Stimulated activated CD4-positive, alpha-beta T cell treated with anti-CD3 and anti-CD28 coated beads, Interleukin-2, amount 100 ng/mL, for 24 hours (primary cell): ENCODE measurements around the gene RGS6.
A peak's percentile ranks its signal among the peaks of the same experiment; 100 is the strongest.

Source experiments
- DNase-seq, 2 donors: peaks; one replicate each; pipeline ENCODE4 v3.0.0-alpha.2; 2020

Gene RGS6

GRCh38 chr14:72017290-72017689, 85.1 kb downstream of the RGS6 start:
- no peak for DNase-seq

GRCh38 chr14:72023128-72024042, 91.2 kb downstream of the RGS6 start:
- DNase-seq: no peak

GRCh38 chr14:72024043-72024407, 91.8 kb downstream of the RGS6 start:
- DNase-seq: peak; percentile 21 to 30

GRCh38 chr14:72024504-72024903, 92.3 kb downstream of the RGS6 start:
- DNase-seq: no peak

DNA sequence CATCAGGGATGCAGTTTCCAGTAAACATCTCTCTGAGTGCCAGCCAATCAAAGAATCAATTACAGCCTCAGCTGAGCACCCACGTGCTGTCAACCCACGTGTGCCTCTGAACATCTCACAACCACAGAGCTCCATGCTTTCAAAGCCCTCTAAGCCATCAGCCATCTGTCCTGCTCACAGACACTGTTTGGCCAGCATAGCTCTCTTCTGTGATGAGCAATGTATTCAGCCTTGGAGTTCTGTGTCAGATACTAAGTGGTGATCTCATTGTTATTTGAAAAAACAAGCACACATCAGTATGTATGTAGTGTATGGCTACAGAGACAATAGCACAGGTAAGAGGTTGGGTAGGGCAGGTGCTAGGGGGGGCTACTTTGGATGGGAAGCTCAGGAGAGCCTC, 94.3 kb downstream of the RGS6 start:
- no peak for DNase-seq

DNA sequence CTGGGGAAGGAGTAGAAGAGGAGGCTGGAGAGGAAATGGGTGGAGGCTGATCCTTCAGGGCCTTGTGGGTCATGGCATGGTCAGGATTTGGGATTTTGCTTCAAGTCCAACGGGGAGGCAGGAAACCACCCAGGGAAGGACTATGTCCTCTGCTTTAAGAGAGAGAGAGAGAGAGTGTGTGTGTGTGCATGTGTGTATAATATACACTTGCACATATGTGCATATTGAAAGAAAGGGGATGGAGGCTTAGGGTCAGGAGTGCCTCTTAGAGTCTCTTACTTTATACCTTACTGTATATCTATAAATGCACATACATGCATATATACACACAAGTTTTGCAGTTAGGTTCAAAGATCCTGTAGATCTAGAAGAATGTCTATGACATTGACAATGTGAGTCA, 94.8 kb downstream of the RGS6 start:
- DNase-seq: no peak

- DNase-seq: no peak
Observed at GRCh38 chr14:72033365-72033764, 101.1 kb downstream of the RGS6 start.

DNA sequence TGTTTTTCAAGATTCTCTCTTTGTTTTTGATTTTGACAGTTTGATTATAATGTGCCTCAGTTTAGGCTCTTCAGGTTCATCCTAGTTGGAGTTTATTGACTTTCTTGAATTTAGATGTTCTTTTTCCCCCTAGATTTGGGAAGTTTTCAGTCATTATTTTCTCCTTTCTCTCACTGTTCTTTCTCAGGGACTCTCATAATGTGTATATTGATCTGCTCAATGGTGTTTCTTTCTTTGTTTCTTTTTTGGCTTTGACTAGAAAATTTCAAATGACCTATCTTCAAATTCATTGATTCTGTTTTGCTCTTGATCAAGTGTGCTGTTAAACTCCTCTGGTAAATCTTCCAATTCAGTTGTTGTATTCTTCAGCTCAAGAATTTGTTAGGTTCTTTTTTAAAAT, 108.3 kb downstream of the RGS6 start:
- no peak for DNase-seq

DNA sequence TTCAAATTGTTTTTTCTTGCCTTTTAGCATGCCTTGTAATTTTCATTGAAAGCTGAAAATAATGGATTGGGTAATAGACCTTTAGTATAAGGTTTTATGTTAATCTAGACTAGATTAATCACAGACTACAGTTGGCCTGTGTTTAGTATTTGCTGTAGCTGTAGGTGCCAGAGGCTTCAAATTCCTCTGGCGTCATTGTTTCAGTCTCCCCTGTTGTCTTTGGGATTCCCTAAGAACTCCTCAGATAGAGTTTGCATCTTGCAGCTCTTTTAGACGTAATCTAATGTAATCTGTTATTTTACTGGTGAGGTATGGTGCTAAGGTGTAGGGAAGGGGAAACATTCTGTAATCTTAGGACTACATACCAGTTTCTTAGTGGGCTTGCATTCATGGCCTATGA, 113.0 kb downstream of the RGS6 start:
- DNase-seq: no peak

DNA sequence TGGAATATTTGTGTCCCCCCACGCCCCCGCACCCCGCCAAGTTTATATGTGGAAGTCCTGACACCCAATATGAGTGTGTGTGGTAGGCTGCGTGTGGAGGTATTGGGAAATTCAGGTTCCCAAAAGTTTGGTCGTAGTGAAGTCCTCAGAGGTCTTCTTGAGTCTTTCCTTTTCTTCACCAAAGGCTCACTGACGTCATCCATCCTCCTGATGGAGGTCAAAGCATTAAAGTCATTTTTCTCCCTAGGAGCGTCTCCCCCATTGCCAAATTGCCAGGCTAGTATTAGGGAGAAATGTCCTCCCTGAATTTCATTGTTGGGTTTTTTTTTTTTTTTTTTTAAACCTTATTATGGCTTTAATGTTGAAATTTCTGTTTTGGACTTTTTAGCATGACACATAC, 113.7 kb downstream of the RGS6 start:
- no peak for DNase-seq

DNA sequence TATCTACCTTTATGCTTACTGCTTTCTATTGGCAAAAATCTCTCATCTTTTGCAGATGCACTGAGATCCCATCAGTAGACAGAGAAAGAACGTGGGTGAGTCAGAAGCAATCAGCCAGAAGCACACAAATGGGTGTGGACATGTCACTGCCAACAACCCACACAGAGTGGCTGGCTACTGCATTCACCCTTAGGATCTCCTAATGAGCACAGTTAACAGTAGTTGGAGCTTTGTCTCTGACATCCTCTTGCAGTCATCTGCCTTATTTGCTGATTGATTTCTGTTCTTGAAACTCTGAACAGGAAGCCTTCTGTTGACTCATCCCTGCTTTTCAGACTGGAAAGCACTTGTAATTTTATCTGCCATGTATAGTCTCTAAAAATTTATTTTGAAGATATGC, 117.2 kb downstream of the RGS6 start:
- DNase-seq: peak; percentile 24 to 31

DNA sequence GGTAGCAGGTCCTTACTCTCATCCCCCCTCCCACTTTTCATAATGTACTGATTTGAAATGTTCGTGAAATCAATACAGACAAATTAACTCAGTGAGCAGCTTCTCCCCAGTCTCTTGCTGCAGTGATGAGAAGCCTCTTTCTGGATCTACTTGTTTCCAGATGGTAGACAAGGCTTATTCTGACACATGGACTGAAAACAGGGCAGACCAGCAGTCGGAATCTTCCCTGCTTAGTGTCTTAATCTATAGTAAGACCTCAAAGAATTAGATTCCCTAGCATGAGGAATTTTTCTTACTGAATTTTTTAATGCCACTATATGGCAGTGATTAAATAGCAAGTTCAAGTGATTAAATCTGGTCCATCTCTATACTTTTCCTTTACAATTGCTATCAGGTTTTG, 120.1 kb downstream of the RGS6 start:
- DNase-seq: no peak

DNA sequence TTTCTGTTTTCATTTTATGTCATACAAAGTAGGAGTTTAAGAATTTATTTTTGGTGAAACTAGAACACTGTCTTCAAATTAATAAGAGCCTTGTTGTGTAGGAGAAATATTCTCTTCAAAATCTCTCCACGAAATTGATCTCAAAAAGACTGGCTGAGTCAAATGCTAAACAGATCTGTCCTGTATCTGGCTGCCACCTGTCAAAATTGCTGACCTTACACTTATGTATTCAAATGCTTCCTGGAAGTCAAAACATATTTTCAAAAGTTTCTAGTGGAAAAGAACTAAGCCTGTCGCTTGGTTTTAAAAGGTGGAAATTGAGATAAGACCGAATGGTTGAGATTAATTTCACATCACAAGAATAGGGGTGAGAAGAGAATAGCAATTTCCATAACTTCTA, 121.4 kb downstream of the RGS6 start:
- no peak for DNase-seq

GRCh38 chr14:72054911-72055310, 122.7 kb downstream of the RGS6 start:
- DNase-seq: no peak

GRCh38 chr14:72057701-72058285, 125.6 kb downstream of the RGS6 start:
- DNase-seq: no peak

DNA sequence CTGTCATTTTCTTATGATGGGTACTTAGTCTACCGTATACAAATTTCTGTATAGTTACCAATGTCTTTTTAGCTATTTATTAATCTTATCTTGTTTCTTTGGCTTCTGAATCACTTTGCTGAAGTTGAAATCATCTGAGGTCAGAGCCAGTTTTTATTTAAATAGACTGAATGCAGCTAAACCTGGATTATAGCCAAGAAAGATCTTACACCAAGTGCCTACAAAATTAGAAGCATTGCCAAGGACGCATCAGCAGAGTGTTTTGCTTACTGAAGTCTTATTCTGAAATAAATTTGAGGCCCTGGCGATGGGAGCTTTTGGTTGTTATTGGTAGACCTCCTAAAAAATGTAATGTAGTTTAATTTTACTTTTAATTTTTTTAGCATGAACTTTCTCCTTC, 128.2 kb downstream of the RGS6 start:
- DNase-seq: no peak

DNA sequence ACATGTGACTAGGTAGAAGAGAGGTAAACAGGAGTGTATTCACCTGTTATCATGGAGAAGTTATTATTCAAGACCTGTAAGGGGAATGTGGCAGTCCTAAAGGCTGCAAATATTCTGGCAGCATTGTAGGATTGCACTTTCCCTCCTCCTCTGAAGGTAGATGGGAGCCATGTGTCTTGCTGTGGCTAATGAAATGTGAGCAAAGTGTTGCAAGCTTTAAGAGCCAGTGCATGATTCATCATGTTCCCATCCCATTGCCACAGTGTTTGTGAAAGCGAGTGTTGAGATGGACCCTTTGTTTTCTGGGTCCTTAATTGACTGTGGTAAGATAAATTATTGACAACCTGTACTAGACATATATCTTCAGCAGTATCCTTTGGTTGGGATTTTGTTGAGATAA, 128.7 kb downstream of the RGS6 start:
- DNase-seq: no peak

GRCh38 chr14:72061718-72062117, 129.5 kb downstream of the RGS6 start:
- no peak for DNase-seq

GRCh38 chr14:72063761-72064282, 131.6 kb downstream of the RGS6 start:
- no peak for DNase-seq

- DNase-seq: no peak
Observed at GRCh38 chr14:72064501-72064900, 132.3 kb downstream of the RGS6 start.

DNA sequence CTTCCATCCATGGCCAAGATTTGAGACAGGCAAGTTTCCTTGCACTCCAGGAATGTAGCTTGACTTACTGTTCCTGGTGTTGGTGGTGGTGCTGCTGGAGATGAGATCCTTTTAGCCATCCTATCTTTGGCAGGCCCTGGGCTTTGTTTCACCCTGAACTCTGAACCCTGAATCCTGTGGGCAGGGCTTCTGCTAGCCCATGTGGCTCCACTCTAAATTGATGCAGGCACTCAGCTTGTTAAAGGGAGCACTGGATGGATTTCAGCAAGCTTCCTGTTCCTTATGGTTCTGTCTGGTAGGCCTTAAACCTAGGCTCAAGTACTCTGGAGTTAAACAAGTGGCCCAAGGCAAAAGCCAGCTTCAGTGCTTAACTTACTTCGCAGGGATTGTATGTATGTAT, 138.2 kb downstream of the RGS6 start:
- no peak for DNase-seq

DNA sequence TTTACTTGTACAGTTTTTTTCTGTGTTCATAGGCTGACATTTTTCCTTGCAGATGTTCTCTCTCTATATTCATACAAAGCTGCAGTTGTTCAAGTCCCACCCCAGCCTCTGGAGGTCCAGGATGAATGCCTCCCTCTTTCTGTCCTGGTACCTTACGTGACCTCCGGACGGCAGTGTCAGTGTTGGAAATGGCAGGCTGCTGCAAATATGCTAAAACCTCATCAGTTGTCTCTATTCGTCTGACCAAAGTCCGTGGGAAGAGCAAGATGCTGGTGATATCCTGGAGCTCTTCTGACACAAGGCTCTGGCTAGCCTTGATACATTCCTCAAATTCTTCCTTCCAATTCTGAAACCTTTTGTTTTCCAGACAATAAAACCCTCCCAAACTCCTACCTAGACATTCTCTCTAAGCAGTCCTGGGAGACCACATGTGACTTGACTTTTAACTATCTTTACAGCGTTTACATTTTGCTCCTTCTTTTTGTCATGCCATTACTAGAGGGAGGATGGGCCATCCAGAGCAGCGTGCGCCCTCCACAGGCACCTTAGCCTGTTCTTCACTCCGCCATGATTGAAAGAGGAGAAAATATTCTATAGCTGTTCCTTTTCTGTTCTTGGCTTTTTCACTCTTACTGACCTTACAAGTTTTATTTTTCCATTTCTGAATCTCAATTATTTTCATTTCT, 143.6 kb downstream of the RGS6 start:
- DNase-seq: no peak

DNA sequence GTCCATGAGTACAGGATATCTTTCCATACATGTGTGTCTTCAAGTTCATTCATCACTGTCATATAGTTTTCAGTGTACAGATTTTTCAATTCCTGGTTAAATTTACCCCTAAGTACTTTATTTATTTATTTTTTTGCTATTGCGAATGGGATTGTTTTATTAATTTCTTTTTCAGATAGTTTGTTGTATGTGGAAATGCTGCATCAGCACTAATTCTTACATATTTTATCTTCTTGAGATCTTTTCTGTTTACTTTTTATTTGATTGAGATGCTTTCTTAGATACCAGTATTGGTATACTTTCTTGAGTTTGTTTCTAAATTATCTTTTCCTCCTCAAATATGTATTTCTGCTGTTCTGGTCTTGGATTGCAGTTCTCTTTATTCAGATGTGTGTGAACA, 148.9 kb downstream of the RGS6 start:
- no peak for DNase-seq

DNA sequence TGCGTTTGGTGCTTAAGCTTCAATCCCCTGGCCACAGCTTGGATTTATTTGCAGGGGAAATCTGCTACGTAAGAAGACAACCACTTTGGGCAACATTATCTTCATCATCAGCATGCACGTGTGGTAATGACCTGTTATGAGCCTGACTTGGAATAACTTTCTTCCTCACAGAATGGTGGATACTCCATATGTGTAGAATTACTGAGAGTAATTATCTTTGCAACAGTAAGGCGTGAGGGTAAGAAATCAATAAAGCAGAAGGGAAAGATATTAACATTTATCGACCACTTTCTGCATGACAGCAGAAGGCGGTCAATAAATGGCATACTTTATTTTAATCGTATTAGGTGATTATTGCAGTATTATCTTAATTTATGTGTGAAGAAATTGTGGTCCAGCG, 152.7 kb downstream of the RGS6 start:
- DNase-seq: no peak
